ENCODE data around the gene DHRS2.

DHRS2 gene

GRCh38 chr14:23648764-23649460, 12.7 kb downstream of the DHRS2 start:
- ChIA-PET CTCF (no interaction called here), POLR2A (no interaction called here)
- TF ChIP-seq LEF1 (IDR thresholded peaks at IDR 0.05; ENCODE audit: borderline replicate concordance) (no peak), NFRKB (IDR thresholded peaks at IDR 0.05) (no peak), SP1 (IDR thresholded peaks at IDR 0.05) (no peak), TARDBP (IDR thresholded peaks at IDR 0.05) (no peak), ELF4 (IDR thresholded peaks at IDR 0.05) (no peak), SUZ12 (IDR thresholded peaks at IDR 0.05) (no peak), HDGF (IDR thresholded peaks at IDR 0.05; ENCODE audit: borderline replicate concordance) (no peak), PKNOX1 (IDR thresholded peaks at IDR 0.05) (no peak), ARNT (IDR thresholded peaks at IDR 0.05) (no peak), FOXA1 (IDR thresholded peaks at IDR 0.05) (no peak), FOXM1 (IDR thresholded peaks at IDR 0.05; ENCODE audit: borderline replicate concordance) (no peak), BHLHE40 (IDR thresholded peaks at IDR 0.05; ENCODE audit: borderline replicate concordance) (no peak), L3MBTL2 (conservative IDR thresholded peaks at IDR 0.05) (no peak), ZNF384 (IDR thresholded peaks at IDR 0.05) (no peak), CTBP1 (IDR thresholded peaks at IDR 0.05; ENCODE audit: borderline replicate concordance) (no peak), FOXK2 (IDR thresholded peaks at IDR 0.05) (no peak)
- DNase-seq (ENCODE audit: extremely low spot score): no peak

- ChIA-PET POLR2A (no interaction called here), CTCF (no interaction called here)
- no peak for DNase-seq (ENCODE audit: extremely low spot score)
- TF ChIP-seq L3MBTL2 (conservative IDR thresholded peaks at IDR 0.05) (no peak), PKNOX1 (IDR thresholded peaks at IDR 0.05) (no peak), ZNF384 (IDR thresholded peaks at IDR 0.05) (no peak)
Measured at GRCh38 chr14:23650506-23650905, 14.3 kb downstream of the DHRS2 start.

DNA sequence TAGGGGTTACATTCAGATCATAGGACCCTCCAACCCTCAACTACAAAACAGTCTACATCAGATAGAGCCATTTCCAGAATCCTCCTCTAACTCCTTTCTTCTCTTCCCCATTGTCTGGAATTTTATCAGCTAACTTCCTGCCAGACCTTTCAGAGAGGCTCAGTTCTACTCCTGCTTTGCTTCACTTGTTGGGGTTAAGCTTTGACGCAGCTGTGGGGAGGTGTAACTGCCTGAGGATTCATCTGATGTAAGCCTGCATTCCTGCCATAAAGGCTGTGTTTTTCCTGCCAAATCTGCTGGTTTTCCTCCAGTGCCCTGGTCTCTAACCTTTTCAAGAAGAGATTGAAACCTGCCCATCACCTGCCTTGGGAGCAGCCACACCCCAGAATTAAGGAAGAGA, 16.9 kb downstream of the DHRS2 start:
- TF ChIP-seq TARDBP (IDR thresholded peaks at IDR 0.05) (no peak), NFRKB (IDR thresholded peaks at IDR 0.05) (no peak), HDGF (IDR thresholded peaks at IDR 0.05; ENCODE audit: borderline replicate concordance) (no peak), LEF1 (IDR thresholded peaks at IDR 0.05; ENCODE audit: borderline replicate concordance) (no peak), SP1 (IDR thresholded peaks at IDR 0.05) (no peak), FOXK2 (IDR thresholded peaks at IDR 0.05) (no peak), PKNOX1 (IDR thresholded peaks at IDR 0.05) (no peak), FOXA1 (IDR thresholded peaks at IDR 0.05) (no peak), FOXM1 (IDR thresholded peaks at IDR 0.05; ENCODE audit: borderline replicate concordance) (no peak), ELF4 (IDR thresholded peaks at IDR 0.05) (no peak), BHLHE40 (IDR thresholded peaks at IDR 0.05; ENCODE audit: borderline replicate concordance) (no peak), SUZ12 (IDR thresholded peaks at IDR 0.05) (no peak), L3MBTL2 (conservative IDR thresholded peaks at IDR 0.05) (no peak), ARNT (IDR thresholded peaks at IDR 0.05) (no peak), ZNF384 (IDR thresholded peaks at IDR 0.05) (no peak), CTBP1 (IDR thresholded peaks at IDR 0.05; ENCODE audit: borderline replicate concordance) (no peak)
- ChIA-PET CTCF (no interaction called here), POLR2A (no interaction called here)
- no peak for DNase-seq (ENCODE audit: extremely low spot score)

DNA sequence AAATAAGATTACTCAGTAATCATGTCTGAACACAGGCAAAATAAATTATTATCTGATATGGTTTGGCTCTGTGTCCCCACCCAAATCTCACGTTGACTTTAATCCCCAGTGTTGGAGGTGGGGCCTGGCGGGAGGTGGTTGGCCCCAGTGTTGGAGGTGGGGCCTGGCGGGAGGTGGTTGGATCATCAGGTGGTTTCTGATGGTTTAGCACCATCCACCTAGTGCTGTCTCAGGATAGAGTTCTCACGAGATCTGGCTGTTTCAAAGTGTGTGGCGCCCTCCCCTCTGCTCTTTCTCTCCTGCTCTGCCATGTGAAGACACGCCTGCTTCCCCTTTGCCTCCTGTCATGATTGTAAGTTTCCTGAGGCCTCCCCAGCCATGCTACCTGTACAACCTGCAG, 18.1 kb downstream of the DHRS2 start:
- ChIA-PET POLR2A (no interaction called here), CTCF (no interaction called here)
- DNase-seq (ENCODE audit: extremely low spot score): no peak
- no peak for TF ChIP-seq TARDBP (IDR thresholded peaks at IDR 0.05)
- no peak for TF ChIP-seq ZNF384 (IDR thresholded peaks at IDR 0.05)
- no peak for TF ChIP-seq L3MBTL2 (conservative IDR thresholded peaks at IDR 0.05)
- no peak for TF ChIP-seq SP1 (IDR thresholded peaks at IDR 0.05)
- TF ChIP-seq LEF1 (IDR thresholded peaks at IDR 0.05; ENCODE audit: borderline replicate concordance): no peak
- no peak for TF ChIP-seq FOXK2 (IDR thresholded peaks at IDR 0.05)
- TF ChIP-seq FOXM1 (IDR thresholded peaks at IDR 0.05; ENCODE audit: borderline replicate concordance): no peak
- TF ChIP-seq BHLHE40 (IDR thresholded peaks at IDR 0.05; ENCODE audit: borderline replicate concordance): no peak
- TF ChIP-seq ELF4 (IDR thresholded peaks at IDR 0.05): no peak
- TF ChIP-seq ARNT (IDR thresholded peaks at IDR 0.05): no peak

DNA sequence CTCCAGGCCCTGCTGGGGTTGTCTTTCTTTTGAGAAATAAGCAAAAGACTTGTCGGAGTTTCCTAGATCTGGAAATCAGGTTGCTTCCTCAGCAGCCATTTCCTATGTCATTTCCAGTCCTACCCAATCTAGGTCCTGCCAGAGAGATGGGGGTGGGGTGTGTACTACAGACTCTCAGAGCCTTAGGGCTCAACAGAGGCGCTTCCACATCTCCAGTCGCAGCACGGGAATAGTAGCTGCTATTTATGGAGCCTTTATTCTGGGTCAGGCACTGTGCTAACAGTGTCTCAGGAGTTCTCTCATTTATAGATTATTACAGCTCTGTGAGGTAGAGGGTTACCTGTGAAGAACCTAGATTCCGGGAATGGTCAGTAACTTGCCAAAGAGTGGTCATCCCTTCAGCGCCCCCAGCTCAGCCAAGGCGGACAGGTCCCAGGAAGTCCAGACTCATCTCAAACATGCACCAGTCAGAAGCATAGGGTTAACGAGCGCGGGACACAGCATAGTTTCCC, 21.9 kb downstream of the DHRS2 start:
- ChIA-PET POLR2A (interaction anchor here (0.7 kb wide), 1 partner anchor 1067 kb away, joined by 3 read pairs; no protein-coding TSS in a partner anchor), CTCF (no interaction called here)
- no peak for DNase-seq (ENCODE audit: extremely low spot score)
- TF ChIP-seq LEF1 (IDR thresholded peaks at IDR 0.05; ENCODE audit: borderline replicate concordance) (no peak), CTBP1 (IDR thresholded peaks at IDR 0.05; ENCODE audit: borderline replicate concordance) (no peak), FOXM1 (IDR thresholded peaks at IDR 0.05; ENCODE audit: borderline replicate concordance) (no peak), ARNT (IDR thresholded peaks at IDR 0.05) (no peak), BHLHE40 (IDR thresholded peaks at IDR 0.05; ENCODE audit: borderline replicate concordance) (no peak), TARDBP (IDR thresholded peaks at IDR 0.05) (no peak), HDGF (IDR thresholded peaks at IDR 0.05; ENCODE audit: borderline replicate concordance) (no peak), L3MBTL2 (conservative IDR thresholded peaks at IDR 0.05) (no peak), ZNF384 (IDR thresholded peaks at IDR 0.05) (no peak)
